IPS DF 6.9 (cell line): Measurements from ENCODE around the gene LRRC10.

ENCODE experiments used
- DNase-seq: peaks from one replicate; pipeline ENCODE4 v3.0.0-alpha.2; 2013; ENCODE audit warnings: low read depth, low spot score
- H3K27ac ChIP-seq: one replicate; pipeline ENCODE4 v1.5.1; 2013; ENCODE audit warnings: low read length, control low read depth
- H3K27me3 ChIP-seq: 2 replicates; pipeline ENCODE4 v1.6.1; 2013; ENCODE audit warnings: mild to moderate bottlenecking, low read length; ENCODE audit not compliant: control insufficient read depth, insufficient read depth
- H3K36me3 ChIP-seq: 2 replicates; pipeline ENCODE4 v1.6.1; 2013; ENCODE audit warnings: low read length; ENCODE audit not compliant: control insufficient read depth, insufficient read depth
- H3K4me1 ChIP-seq: 2 replicates; pipeline ENCODE4 v1.6.1; 2013; ENCODE audit warnings: low read length; ENCODE audit not compliant: control insufficient read depth, insufficient read depth
- H3K4me3 ChIP-seq: 2 replicates; pipeline ENCODE4 v1.5.1; 2013; ENCODE audit warnings: mild to moderate bottlenecking, low read length
- H3K9me3 ChIP-seq: 2 replicates; pipeline ENCODE4 v1.6.1; 2013; ENCODE audit warnings: low read length, inconsistent platforms; ENCODE audit not compliant: control insufficient read depth, insufficient read depth
- WGBS: extraction: QIAGEN DNeasy Blood & Tissue Kit; methylation state at CpG from one replicate; pipeline ENCODE4 v1.1.7; 2013; ENCODE audit warnings: mixed read lengths, missing lambda C conversion rate; ENCODE audit not compliant: insufficient read length, insufficient coverage; 5-methylcytosine and 5-hydroxymethylcytosine counted together

The LRRC10 gene

DNA sequence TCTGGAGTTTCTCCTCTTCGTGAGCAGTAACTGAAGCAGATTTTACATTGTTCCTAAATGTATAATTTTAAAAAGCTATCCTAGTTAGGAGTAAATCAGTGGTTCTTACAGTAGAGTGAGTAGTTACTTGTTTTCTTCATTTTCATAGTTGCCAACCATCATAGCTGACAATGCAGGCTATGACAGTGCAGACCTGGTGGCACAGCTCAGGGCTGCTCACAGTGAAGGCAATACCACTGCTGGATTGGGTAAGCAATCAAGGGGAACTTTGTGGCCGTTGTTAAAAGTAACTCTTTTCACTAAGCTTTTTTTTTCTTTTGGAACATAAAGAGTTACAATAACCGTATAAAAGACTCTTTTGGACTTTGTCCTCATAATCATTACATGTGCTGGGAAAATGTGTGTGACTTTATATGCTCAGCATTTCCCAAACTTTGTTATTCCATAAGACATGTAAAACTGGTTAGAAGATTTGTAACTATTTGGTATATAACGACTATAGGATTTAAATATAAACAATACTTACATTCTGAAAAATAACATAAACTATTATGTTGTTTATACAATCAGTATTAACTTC, 12.4 kb downstream of the LRRC10 start:
- DNase-seq = no peak
- Histone ChIP-seq H3K27me3 (no peaks in the 10 kb centered on the region), H3K4me3 (no peak overlapping the region), H3K27ac (no peak overlapping the region), H3K36me3 (peaks cover 42% of the 10 kb centered on the region; the same call in 1 of the 2 replicates), H3K9me3 (no peaks in the 10 kb centered on the region), H3K4me1 (no peaks in the 10 kb centered on the region)
- WGBS = no CpG with 5 or more reads among the region's 4 CpGs

DNA sequence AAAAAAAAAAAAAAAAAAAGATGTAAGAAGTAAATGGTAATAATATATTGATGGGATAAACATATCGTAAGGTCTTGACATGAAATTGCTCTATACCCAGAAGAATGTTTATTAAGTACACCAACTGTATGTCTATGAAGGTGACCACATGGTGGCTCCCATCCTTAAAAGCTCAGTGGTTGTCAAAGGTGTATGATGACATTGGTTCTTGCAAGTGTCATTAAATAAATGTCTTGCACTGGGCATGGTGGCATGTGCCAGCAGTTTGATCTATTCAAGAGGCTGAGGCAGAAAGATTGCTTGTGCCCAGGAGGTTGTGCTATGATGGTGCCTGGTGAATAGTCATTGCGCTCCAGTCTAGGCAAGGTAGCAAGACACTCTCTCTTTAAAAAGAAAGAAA, 15.0 kb downstream of the LRRC10 start:
- no peak overlapping the region for H3K4me3 ChIP-seq
- no peaks in the 10 kb centered on the region for H3K9me3 ChIP-seq
- no peaks in the 10 kb centered on the region for H3K27me3 ChIP-seq
- DNase-seq = no peak
- no CpG with 5 or more reads among the region's 2 CpGs for whole genome bisulfite sequencing
- no peak overlapping the region for H3K27ac ChIP-seq
- no peaks in the 10 kb centered on the region for H3K4me1 ChIP-seq
- peaks cover 42% of the 10 kb centered on the region; the same call in 1 of the 2 replicates for H3K36me3 ChIP-seq

- Histone ChIP-seq H3K9me3 (no peaks in the 10 kb centered on the region), H3K4me1 (no peaks in the 10 kb centered on the region), H3K27me3 (no peaks in the 10 kb centered on the region), H3K27ac (no peak overlapping the region), H3K36me3 (peaks cover 31% of the 10 kb centered on the region; the same call in 1 of the 2 replicates), H3K4me3 (no peak overlapping the region)
- no peak for DNase-seq
- no CpG with 5 or more reads among the region's 2 CpGs for WGBS
Measured at GRCh38 chr12:69589082-69589481, 21.6 kb downstream of the LRRC10 start.

DNA sequence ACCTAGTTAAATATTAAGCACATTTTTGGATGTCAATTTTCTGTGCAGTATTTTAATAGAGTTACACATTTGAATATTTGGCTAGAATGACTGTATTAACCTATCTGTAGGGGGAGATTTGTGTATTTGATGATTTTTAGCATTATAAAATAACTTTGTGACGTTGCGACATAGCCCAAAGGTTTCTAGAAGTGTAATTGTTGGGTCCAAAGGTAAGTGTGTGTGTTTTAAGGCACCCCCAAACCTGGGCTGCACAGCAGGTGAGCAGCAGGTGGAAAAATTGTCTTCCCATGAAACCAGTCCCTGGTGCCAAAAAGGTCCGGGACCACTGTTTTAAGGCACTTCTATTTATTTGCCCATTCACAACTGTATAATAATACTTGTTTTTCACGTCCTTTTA, 22.2 kb downstream of the LRRC10 start:
- no CpG with 5 or more reads among the region's 4 CpGs for WGBS
- Histone ChIP-seq H3K4me3 (no peak overlapping the region), H3K27ac (no peak overlapping the region), H3K4me1 (no peaks in the 10 kb centered on the region), H3K27me3 (no peaks in the 10 kb centered on the region), H3K36me3 (peaks cover 27% of the 10 kb centered on the region; the same call in 1 of the 2 replicates), H3K9me3 (no peaks in the 10 kb centered on the region)
- DNase-seq = no peak

DNA sequence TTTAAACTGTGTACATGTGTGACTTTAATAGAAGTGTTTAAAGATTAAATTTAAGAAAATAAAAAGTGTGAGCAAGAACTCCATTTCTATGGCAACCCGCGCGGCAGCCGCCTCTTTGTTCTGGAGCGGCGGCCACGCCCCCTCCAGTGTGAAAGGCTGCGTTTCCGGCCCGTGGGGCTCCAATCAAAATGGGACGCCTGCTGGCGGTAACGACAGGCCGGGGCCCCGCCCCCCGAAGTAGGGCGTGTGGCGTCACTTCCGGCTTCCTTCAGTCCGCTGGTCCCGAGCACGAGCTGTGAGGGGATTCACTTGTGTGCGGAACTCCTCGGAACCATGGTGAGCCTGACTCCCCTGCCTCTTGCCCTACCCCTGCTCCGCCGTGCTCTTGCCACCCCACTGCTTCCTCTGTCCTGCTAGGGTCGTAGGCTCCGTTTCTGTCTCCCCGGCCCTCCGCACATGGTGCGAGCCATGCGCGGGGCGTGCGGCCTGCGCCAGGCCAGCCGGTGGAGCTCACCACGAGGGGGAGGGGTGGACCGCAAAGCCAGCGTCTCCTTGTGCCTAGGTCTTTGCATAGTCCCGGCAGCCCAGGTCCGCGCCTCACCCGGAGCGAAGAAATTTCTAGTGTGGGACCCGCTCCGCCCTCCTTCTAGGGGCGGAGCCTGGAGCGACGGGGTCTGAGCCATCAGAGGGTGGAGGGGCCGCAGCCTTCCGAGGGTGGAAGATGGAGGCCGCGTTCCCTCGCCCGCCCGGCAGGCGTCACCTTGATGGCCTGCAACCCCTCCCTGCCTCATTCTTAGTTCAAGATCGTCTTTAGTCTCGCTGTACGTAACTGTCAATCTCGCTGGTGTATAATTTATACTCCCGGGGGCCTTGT, 25.3 kb downstream of the LRRC10 start, which contains the start of gene CCT2:
TSS of gene CCT2 (plus strand) at position 271 of the 874 bp plus-strand sequence. CDS start at position 334, 63 bp downstream.
- no peaks in the 10 kb centered on the region for H3K27me3 ChIP-seq
- no CpG with 5 or more reads among the region's 63 CpGs for WGBS
- H3K27ac ChIP-seq = no peak within 1 kb of the TSS
- H3K4me1 ChIP-seq = no peaks in the 10 kb centered on the region; the same call in 1 of the 2 replicates
- peak; percentile 93 for DNase-seq
- H3K4me3 ChIP-seq = peak within 1 kb of the TSS; percentile 98
- H3K36me3 ChIP-seq = peaks cover 18% of the 10 kb centered on the region; the same call in 1 of the 2 replicates
- H3K9me3 ChIP-seq = no peaks in the 10 kb centered on the region

DNA sequence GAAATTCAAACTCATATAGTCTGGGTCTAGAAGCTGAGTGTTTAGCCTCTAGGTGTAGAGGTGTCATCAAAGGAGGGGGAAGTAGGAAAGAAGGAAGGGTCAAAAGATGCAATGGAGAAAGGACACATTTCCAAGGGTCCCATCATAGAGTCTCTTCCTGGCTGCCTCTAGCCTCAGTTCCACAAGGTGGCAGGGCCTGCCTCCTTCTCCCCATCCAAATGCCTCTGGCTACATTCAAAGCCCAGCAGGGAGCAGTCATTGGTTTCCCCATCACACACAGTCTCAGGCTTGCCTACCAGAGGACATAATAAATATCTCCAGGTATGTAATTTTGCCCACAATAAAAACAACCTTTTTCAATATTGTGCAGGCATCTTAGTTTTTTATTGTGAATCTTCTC, 27.5 kb downstream of the LRRC10 start:
- H3K4me3 ChIP-seq = no peak overlapping the region
- no peaks in the 10 kb centered on the region; the same call in 1 of the 2 replicates for H3K4me1 ChIP-seq
- peaks cover 7% of the 10 kb centered on the region; the same call in 1 of the 2 replicates for H3K36me3 ChIP-seq
- no peak for DNase-seq
- H3K27ac ChIP-seq = no peak overlapping the region
- H3K27me3 ChIP-seq = no peaks in the 10 kb centered on the region
- no peaks in the 10 kb centered on the region for H3K9me3 ChIP-seq

DNA sequence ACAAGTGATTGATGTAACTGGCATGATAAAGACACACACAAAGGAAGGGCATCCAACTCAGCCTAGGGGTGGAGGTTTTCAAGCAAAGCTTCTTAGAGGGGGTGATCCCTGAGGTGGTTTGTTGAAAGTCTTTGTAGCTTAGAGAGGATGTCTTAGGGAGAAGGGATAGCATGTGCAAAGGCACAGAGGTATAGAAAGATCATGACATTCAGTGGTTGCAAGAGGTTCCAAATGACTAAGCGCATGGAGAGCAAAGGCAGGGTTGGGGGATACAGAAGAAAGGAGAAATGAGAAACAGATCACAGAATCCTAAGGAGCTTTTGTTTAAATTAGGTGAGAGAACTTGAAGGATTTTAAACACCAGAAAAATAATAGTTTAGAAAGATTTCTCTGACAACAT, 30.6 kb downstream of the LRRC10 start:
- H3K4me3 ChIP-seq = no peak overlapping the region
- DNase-seq = no peak
- H3K9me3 ChIP-seq = no peaks in the 10 kb centered on the region
- no peaks in the 10 kb centered on the region for H3K27me3 ChIP-seq
- H3K27ac ChIP-seq = no peak overlapping the region
- WGBS = no CpG with 5 or more reads among the region's 1 CpG
- H3K4me1 ChIP-seq = no peaks in the 10 kb centered on the region; the same call in 1 of the 2 replicates
- no peaks in the 10 kb centered on the region; the same call in 1 of the 2 replicates for H3K36me3 ChIP-seq

DNA sequence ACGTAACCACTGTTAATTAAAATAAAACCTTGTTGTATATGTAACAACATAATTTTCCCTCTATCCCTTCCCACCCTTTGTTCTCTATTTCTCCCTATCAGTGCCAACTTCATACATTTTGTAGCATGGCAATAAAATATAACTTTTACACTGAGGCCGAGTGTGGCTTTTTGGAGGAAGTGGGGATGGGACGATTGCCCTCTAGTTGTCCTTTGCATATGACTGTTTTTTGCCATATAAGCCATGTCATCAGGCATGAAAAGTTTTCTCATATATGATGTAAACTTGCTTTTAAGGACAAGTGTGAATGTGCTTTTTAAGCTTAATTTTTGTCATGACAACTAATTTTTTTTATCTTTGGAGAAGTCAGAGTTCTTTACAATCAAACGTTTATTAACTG, 31.7 kb downstream of the LRRC10 start:
- no peaks in the 10 kb centered on the region; the same call in 1 of the 2 replicates for H3K4me1 ChIP-seq
- H3K36me3 ChIP-seq = peaks cover 8% of the 10 kb centered on the region; the same call in 1 of the 2 replicates
- no peaks in the 10 kb centered on the region for H3K9me3 ChIP-seq
- H3K27ac ChIP-seq = no peak overlapping the region
- no CpG with 5 or more reads among the region's 4 CpGs for WGBS
- no peak overlapping the region for H3K4me3 ChIP-seq
- no peak for DNase-seq
- no peaks in the 10 kb centered on the region for H3K27me3 ChIP-seq

DNA sequence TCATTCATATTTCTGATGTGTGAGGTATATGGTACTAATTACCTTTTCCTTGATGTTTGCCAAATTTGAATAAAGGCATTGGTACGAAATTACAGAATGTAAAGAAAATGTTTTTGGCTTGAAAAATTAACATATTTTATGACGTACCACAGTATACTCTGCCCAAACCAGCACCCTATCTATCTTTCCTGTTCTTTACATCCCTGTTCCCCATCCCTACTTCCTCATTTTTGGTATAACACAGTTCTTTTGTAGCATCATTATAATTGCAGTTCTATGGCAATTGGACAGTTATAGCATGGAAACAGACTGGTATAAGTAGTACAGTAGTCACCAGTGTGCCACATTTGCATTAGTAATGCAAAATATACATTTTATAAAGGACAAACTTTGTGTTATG, 32.4 kb downstream of the LRRC10 start:
- H3K4me1 ChIP-seq = no peaks in the 10 kb centered on the region; the same call in 1 of the 2 replicates
- H3K27me3 ChIP-seq = no peaks in the 10 kb centered on the region
- no peak for DNase-seq
- H3K4me3 ChIP-seq = no peak overlapping the region
- H3K36me3 ChIP-seq = peaks cover 10% of the 10 kb centered on the region; the same call in 1 of the 2 replicates
- H3K9me3 ChIP-seq = no peaks in the 10 kb centered on the region
- H3K27ac ChIP-seq = no peak overlapping the region
- WGBS = no CpG with 5 or more reads among the region's 2 CpGs

GRCh38 chr12:69575346-69575745, 35.4 kb downstream of the LRRC10 start:
- peaks cover 13% of the 10 kb centered on the region; the same call in 1 of the 2 replicates for H3K36me3 ChIP-seq

More at GRCh38 chr12:69575346-69575745, 35.4 kb downstream of the LRRC10 start:
- Histone ChIP-seq H3K27me3 (no peaks in the 10 kb centered on the region), H3K27ac (no peak overlapping the region), H3K4me1 (no peaks in the 10 kb centered on the region), H3K9me3 (no peaks in the 10 kb centered on the region), H3K4me3 (no peak overlapping the region)
- DNase-seq = no peak
- WGBS = no CpG with 5 or more reads among the region's 3 CpGs
